OCI-LY3 (cell line): ENCODE data around the gene SAMD10.

ENCODE experiments used
- EZH2phosphoT487 ChIP-seq: fragments of 200-600 bp; shearing (Covaris generic); IDR thresholded peaks from 2 replicates; pipeline ENCODE4 v1.6.1; 2018; ENCODE audit warnings: antibody characterized with exemption, mixed run types, low read depth
- TF ChIP-seq, protein P1 (sequence below): fragments of 200-600, 300-600 bp; sonication (generic); IDR thresholded peaks from 2 replicates; pipeline ENCODE4 v1.5.1; 2014; ENCODE audit warnings: antibody characterized with exemption, low read length, low read depth

DNA sequence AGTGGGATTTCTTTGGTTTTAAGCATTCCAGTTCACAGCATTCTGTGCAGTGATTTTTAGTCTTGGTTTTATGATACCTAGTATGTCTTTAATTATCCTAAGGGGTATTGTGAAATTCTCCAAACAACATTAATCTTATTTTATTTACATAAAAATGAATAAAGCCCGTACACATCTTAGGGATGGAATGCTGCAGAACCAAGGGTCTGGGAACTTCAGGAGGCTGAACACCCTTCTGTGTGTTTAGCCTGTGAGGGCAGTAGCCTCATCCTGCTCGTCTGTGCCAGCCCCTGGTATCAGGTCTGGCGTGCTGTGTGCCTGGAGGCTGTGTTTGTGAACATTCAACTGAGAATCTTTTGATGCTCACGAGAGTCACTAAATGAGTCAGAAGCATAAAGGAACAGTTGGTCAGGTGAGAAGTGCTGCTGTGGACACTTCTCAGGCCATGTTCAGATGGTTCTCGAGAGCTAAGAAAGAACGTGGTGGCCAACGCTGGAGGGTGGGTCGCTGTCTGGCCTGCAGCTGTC lies 31.3 kb upstream of the SAMD10 start:
- TF ChIP-seq, protein P1, sequence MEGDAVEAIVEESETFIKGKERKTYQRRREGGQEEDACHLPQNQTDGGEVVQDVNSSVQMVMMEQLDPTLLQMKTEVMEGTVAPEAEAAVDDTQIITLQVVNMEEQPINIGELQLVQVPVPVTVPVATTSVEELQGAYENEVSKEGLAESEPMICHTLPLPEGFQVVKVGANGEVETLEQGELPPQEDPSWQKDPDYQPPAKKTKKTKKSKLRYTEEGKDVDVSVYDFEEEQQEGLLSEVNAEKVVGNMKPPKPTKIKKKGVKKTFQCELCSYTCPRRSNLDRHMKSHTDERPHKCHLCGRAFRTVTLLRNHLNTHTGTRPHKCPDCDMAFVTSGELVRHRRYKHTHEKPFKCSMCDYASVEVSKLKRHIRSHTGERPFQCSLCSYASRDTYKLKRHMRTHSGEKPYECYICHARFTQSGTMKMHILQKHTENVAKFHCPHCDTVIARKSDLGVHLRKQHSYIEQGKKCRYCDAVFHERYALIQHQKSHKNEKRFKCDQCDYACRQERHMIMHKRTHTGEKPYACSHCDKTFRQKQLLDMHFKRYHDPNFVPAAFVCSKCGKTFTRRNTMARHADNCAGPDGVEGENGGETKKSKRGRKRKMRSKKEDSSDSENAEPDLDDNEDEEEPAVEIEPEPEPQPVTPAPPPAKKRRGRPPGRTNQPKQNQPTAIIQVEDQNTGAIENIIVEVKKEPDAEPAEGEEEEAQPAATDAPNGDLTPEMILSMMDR = no peak
- TF ChIP-seq EZH2phosphoT487 = no peak
